AG04449 (cell line): ENCODE results near the gene LRFN2.

ENCODE experiments used
- CTCF ChIA-PET: fragments of 350-600 bp; formaldehyde crosslinking; extraction: SDS; loops from one replicate; lab custom pipeline; 2021; ENCODE audit warnings: antibody characterized with exemption; lab: Yijun Ruan, JAX
- POLR2A ChIA-PET: fragments of 400-600, 350-600 bp; formaldehyde crosslinking; extraction: SDS; loops from one replicate; lab custom pipeline; 2020; ENCODE audit warnings: antibody characterized with exemption, inconsistent platforms; lab: Yijun Ruan, JAX
- DNase-seq: peaks from one replicate; pipeline ENCODE4 v3.0.0-alpha.2; 2010; ENCODE audit warnings: low read depth, low spot score
- H3K4me3 ChIP-seq: 2 replicates; pipeline ENCODE4 v1.5.1; 2011; ENCODE audit warnings: low read depth, mild to moderate bottlenecking, control low read depth, low read length
- TF ChIP-seq, protein P1 (sequence below): IDR thresholded peaks from one replicate; pipeline ENCODE4 v1.5.1; 2011; ENCODE audit warnings: mild to moderate bottlenecking, moderate library complexity, low read length, control low read depth, inconsistent platforms; ENCODE audit not compliant: insufficient read depth; ENCODE audit errors: missing control alignments

The LRFN2 gene

DNA sequence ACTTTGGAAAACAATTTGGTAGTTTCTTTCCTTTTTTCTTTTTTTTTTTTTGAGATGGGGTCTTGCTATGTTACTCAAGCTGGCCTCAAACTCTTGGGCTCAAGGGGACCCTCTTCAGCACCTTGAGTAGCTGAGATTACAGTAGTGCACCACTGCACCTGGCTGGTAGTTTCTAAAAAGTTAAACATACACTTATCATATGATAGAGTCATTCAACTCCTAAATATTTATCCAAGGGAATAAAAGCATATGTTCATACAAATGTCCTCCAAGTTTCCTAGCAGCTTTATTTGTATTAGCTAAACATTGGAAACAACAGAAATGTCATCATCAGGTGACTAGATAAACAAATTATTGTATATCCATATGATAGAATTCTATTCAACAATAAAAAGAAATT, 213.9 kb downstream of the LRFN2 start:
- TF ChIP-seq, protein P1, sequence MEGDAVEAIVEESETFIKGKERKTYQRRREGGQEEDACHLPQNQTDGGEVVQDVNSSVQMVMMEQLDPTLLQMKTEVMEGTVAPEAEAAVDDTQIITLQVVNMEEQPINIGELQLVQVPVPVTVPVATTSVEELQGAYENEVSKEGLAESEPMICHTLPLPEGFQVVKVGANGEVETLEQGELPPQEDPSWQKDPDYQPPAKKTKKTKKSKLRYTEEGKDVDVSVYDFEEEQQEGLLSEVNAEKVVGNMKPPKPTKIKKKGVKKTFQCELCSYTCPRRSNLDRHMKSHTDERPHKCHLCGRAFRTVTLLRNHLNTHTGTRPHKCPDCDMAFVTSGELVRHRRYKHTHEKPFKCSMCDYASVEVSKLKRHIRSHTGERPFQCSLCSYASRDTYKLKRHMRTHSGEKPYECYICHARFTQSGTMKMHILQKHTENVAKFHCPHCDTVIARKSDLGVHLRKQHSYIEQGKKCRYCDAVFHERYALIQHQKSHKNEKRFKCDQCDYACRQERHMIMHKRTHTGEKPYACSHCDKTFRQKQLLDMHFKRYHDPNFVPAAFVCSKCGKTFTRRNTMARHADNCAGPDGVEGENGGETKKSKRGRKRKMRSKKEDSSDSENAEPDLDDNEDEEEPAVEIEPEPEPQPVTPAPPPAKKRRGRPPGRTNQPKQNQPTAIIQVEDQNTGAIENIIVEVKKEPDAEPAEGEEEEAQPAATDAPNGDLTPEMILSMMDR, result no peak
- no peak for DNase-seq
- ChIA-PET CTCF (no interaction called here), POLR2A (no interaction called here)
- H3K4me3 ChIP-seq, result no peak overlapping the region

DNA sequence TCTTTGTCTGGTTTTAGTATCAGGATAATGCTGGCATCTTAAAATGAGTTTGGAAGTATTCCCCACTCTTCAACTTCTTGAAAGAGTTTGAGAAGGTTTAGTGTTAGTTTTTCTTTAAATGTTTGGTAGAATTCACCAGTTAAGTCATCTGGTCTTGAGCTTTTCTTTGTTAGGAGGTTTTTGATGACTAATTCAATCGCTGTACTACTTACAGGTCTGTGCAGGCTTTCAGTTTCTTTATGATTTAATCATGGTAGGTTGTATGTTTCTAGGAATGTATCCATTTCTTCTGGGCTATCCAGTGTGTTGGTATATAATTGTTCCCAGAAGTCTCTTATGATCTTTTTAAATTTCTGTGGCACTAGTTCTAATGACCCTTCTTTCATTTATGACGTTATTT, 215.5 kb downstream of the LRFN2 start:
- H3K4me3 ChIP-seq, result no peak overlapping the region
- CTCF ChIA-PET, result no interaction called here
- POLR2A ChIA-PET, result no interaction called here
- DNase-seq, result no peak
- TF ChIP-seq, protein P1, result no peak

DNA sequence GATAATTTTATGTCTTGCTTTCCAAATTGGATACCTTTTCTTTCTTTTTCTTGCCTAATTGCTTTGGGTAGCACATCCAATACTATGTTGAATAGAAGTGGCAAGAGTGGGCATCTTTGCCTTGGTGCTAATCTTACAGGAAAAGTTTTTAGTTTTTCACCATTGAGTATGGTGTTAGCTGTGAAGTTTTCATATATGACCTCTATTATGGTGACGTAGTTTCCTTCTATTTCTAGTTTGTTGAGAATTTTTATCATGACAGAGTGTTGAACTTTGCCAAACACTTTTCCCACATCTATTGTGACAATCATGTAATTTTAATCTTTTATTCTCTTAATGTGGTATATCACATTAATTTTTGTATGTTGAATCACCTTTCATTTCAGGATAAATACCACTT, 216.1 kb downstream of the LRFN2 start:
- TF ChIP-seq, protein P1, result no peak
- ChIA-PET CTCF (no interaction called here), POLR2A (no interaction called here)
- H3K4me3 ChIP-seq, result no peak overlapping the region
- no peak for DNase-seq

DNA sequence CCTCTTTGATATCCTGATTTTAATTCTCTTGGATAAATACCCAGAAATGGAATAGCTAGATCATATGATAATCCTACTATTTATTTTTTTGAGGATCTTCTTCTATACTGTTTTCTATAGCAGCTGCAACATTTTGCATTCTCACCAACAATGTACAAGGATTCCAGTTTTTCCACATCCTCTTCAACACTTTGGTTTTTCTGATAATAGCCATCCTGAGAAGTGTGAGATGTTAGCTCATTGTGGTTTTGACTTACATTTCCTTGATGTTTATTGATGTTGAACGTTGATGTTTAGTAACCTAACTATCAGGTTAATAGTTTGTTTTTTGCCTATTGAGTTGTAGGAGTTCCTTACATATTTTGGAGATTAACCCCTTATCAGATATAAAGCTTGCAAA, 217.3 kb downstream of the LRFN2 start:
- TF ChIP-seq, protein P1, result no peak
- H3K4me3 ChIP-seq, result no peak overlapping the region
- CTCF ChIA-PET, result no interaction called here
- DNase-seq, result no peak
- POLR2A ChIA-PET, result no interaction called here

DNA sequence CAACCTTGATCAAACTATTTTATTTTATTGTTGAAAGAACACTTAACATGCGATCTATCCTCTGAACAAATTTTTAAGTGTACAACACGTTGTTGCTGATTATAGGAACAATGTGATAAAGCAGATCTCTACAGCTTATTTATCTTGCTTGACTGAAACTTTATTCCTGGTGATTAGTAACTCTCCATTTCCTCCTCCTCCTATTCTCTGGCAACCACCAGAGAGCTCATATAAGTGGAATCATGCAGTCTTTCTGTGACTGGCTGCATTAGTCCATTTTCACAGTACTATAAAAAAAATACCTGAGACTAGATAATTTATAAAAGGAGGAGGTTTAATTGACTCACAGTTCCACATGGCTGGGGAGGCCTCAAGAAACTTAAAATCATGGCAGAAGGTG, 218.1 kb downstream of the LRFN2 start:
- no peak for DNase-seq
- ChIA-PET POLR2A (no interaction called here), CTCF (no interaction called here)
- no peak overlapping the region for H3K4me3 ChIP-seq
- TF ChIP-seq, protein P1, result no peak

DNA sequence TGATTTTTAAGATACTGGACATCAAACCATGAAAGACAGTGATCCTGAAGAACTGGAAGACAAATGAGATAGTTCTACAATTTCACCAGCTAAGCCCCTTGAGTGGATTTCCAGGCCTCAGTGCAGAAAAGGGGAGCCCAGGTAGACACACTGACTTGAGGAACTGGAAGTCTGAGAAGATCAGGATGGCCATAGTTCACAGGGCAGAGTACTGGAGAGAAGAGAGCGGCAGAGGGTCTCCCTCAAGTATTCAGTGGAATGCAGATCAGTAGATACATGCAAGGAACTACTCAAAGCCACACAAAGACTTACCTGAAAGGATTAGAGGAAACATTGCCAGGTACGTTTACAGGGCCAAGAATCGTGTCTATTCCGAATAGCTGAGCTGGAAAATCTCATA, 224.3 kb downstream of the LRFN2 start:
- DNase-seq, result no peak

More for the DNA sequence above, 224.3 kb downstream of the LRFN2 start:
- no peak overlapping the region for H3K4me3 ChIP-seq
- POLR2A ChIA-PET, result no interaction called here
- CTCF ChIA-PET, result no interaction called here
- TF ChIP-seq, protein P1, result no peak
